K562 (cell line): ENCODE results near the gene ANKRD13B. TPM values are rescaled to one million over a fixed set of nuclear protein-coding genes. Genes with fewer than 3 reads are reported as not detected.

ENCODE experiments used
- ATF3 ChIP-seq, 2 experiments: fragments of 450-650 bp in 1 of 2; sonication (generic) in 1 of 2; formaldehyde crosslinking in 1 of 2; IDR thresholded peaks in 1 of 2; conservative IDR thresholded peaks in 1 of 2; 2 replicates each; pipeline versions ENCODE4 v1.6.1 to v1.8.1; 2016 to 2023; ENCODE audit warnings: mild to moderate bottlenecking in 2 of 2, moderate library complexity in 2 of 2, inconsistent platforms in 1 of 2, missing genetic modification reagents in 1 of 2
- CREM ChIP-seq: IDR thresholded peaks from 2 replicates; pipeline ENCODE4 v1.6.1; 2014; ENCODE audit warnings: antibody characterized with exemption, low read depth
- E4F1 ChIP-seq: fragments of 250-450 bp; sonication (Bioruptor Pico); IDR thresholded peaks from 2 replicates; pipeline ENCODE4 v1.5.0; 2021; ENCODE audit warnings: mild to moderate bottlenecking, borderline replicate concordance
- HSF4 ChIP-seq: fragments of 250-450 bp; sonication (Bioruptor Pico); IDR thresholded peaks from 2 replicates; pipeline ENCODE4 v2.1.2; 2022; ENCODE audit warnings: mild to moderate bottlenecking, moderate library complexity, borderline replicate concordance
- IRF1 ChIP-seq: sonication (generic); formaldehyde crosslinking; IDR thresholded peaks from 2 replicates; pipeline ENCODE4 v1.8.0; 2022; ENCODE audit warnings: missing genetic modification reagents, mild to moderate bottlenecking, borderline replicate concordance
- POLR2B ChIP-seq: fragments of 450-650 bp; IDR thresholded peaks from 2 replicates; pipeline ENCODE4 v1.6.1; 2018; ENCODE audit warnings: low read depth; ENCODE audit not compliant: partially characterized antibody
- RBM17 ChIP-seq: fragments of 200-400 bp; formaldehyde crosslinking; IDR thresholded peaks from 2 replicates; pipeline ENCODE4 v1.6.1; 2017; ENCODE audit warnings: low read depth, mild to moderate bottlenecking, low read length, borderline replicate concordance
- STAT6 ChIP-seq: sonication (generic); formaldehyde crosslinking; IDR thresholded peaks from 2 replicates; pipeline ENCODE4 v1.8.1; 2023; ENCODE audit warnings: mild to moderate bottlenecking, missing genetic modification reagents
- TFE3 ChIP-seq: fragments of 450-650 bp; formaldehyde crosslinking; IDR thresholded peaks from 2 replicates; pipeline ENCODE4 v1.4.0; 2020; ENCODE audit warnings: mild to moderate bottlenecking, mixed read lengths
- USF2 ChIP-seq: sonication (generic); formaldehyde crosslinking; IDR thresholded peaks from 2 replicates; pipeline ENCODE4 v1.5.0; 2020; ENCODE audit warnings: missing genetic modification reagents
- ZHX1 ChIP-seq: fragments of 150-350 bp; conservative IDR thresholded peaks from 2 replicates; pipeline ENCODE4 v1.6.1; 2014; ENCODE audit warnings: low read length
- ZNF121 ChIP-seq: sonication (generic); formaldehyde crosslinking; conservative IDR thresholded peaks from 2 replicates; pipeline ENCODE4 v1.8.0; 2022; ENCODE audit warnings: missing genetic modification reagents
- polyA plus RNA-seq, 8 experiments: library from polyadenylated mRNA; depleted of rRNA in 4 of 8; stranded (reverse) in 5 of 8; unstranded in 3 of 8; fragments of >200 nt; fragmentation: Nextera tagmentation in 2 of 8; fragmentation: Illumina TruSeq in 1 of 8; extraction: Ambion mirVana in 2 of 8; extraction: Trizol in 1 of 8; gene quantifications; 2 replicates each; pipeline versions ENCODE4 v1.2.1 to v1.2.3, GENCODE V29; 2011 to 2014; ENCODE audit warnings: inconsistent platforms in 1 of 8, missing spikeins in 1 of 8
- total RNA-seq, 7 experiments: library from RNA; depleted of rRNA in 6 of 7; stranded (reverse); fragments of >200 nt in 6 of 7; fragmentation: Illumina TruSeq in 2 of 7; extraction: Trizol in 2 of 7; gene quantifications; 2 replicates each; pipeline versions ENCODE4 v1.2.1 to v1.2.3, GENCODE V29; 2011 to 2021; ENCODE audit warnings: low replicate concordance in 1 of 7

Gene ANKRD13B
- total and polyA plus RNA-seq, 9 of the 15 experiments (the other 6 are each of a cell fraction or from before 2014, with no cell fraction given), result 0.15 to 28.1 (median 4.6) TPM

GRCh38 chr17:29591737-29592608 is 959 bp upstream of the ANKRD13B start (continued):
- no peak for TF ChIP-seq POLR2B
- TF ChIP-seq ATF3 (IDR thresholded peaks at IDR 0.05), result no peak
- no peak for TF ChIP-seq ATF3 (CRISPR knock-in tag; conservative IDR thresholded peaks at IDR 0.05)
- no peak for TF ChIP-seq E4F1 (CRISPR knock-in tag)
- TF ChIP-seq ZHX1, result no peak
- TF ChIP-seq TFE3 (CRISPR knock-in tag), result no peak
- TF ChIP-seq HSF4 (CRISPR knock-in tag), result no peak
- peak; percentile 54 for TF ChIP-seq CREM
- no peak for TF ChIP-seq USF2 (CRISPR knock-in tag)
- TF ChIP-seq ZNF121, result no peak
- TF ChIP-seq STAT6, result no peak
- no peak for TF ChIP-seq IRF1 (CRISPR knock-in tag)
- no peak for TF ChIP-seq RBM17
